Uterus (tissue), 2 donors: ENCODE measurements around the gene NFKBIL1.

Experiments
- POLR2A ChIP-seq, 2 donors: fragments of 450-650 bp; IDR thresholded peaks; one replicate each; pipeline ENCODE4 v1.6.1; 2016; ENCODE audit warnings: antibody characterized with exemption in 2 of 2, mild to moderate bottlenecking in 1 of 2, moderate library complexity in 1 of 2
- TF ChIP-seq, protein P1 (sequence below), 4 experiments: fragments of 200-600 bp in 2 of 4; fragments of 450-650 bp in 2 of 4; sonication (generic) in 2 of 4; IDR thresholded peaks; one replicate each; pipeline ENCODE4 v1.5.1; 2016 to 2019; ENCODE audit warnings: antibody characterized with exemption in 4 of 4, mild to moderate bottlenecking in 2 of 4, moderate library complexity in 1 of 4

DNA sequence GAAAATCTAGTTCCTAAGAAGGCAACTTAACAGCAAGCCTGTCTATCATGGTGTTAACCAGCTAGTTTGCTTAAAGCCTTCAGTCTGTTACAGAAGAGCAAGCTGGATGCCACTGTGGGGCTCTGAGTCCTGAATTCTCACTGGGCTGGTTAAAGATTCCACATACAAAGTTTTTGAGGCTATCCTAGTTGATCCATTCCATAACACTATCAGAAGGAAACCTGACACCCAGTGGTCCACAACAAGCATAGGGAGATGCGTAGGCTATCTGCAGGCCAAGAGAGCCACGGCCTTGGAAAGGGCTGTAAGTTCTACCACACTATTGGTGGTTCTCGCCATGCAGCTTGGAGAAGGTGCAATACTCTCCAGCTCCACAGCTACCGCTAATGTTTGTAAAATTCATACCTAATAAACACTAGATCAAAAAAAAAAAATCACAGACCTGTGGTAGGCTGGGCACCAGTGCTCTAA is 19.1 kb upstream of the NFKBIL1 start:
- no peak for TF ChIP-seq POLR2A (IDR thresholded peaks at IDR 0.05)
- TF ChIP-seq, protein P1, sequence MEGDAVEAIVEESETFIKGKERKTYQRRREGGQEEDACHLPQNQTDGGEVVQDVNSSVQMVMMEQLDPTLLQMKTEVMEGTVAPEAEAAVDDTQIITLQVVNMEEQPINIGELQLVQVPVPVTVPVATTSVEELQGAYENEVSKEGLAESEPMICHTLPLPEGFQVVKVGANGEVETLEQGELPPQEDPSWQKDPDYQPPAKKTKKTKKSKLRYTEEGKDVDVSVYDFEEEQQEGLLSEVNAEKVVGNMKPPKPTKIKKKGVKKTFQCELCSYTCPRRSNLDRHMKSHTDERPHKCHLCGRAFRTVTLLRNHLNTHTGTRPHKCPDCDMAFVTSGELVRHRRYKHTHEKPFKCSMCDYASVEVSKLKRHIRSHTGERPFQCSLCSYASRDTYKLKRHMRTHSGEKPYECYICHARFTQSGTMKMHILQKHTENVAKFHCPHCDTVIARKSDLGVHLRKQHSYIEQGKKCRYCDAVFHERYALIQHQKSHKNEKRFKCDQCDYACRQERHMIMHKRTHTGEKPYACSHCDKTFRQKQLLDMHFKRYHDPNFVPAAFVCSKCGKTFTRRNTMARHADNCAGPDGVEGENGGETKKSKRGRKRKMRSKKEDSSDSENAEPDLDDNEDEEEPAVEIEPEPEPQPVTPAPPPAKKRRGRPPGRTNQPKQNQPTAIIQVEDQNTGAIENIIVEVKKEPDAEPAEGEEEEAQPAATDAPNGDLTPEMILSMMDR (IDR thresholded peaks at IDR 0.05) = no peak
